Colonic mucosa (tissue), 4 donors: ENCODE measurements around the gene KYNU. TPM values are rescaled to one million over a fixed set of nuclear protein-coding genes. Genes with fewer than 3 reads are reported as not detected.
"Not testable (repeated sequence)": the region's sequence is repeated elsewhere in the genome, so short reads cannot be mapped to it uniquely, and the experiment has no call there.

Experiments
- DNase-seq: peaks from one replicate; pipeline ENCODE4 v3.0.0-alpha.2; 2020
- H3K27ac ChIP-seq: fragments of 200-600 bp; one replicate; pipeline ENCODE4 v1.8.0; 2021
- H3K27me3 ChIP-seq: fragments of 200-600 bp; one replicate; pipeline ENCODE4 v1.8.0; 2021
- H3K36me3 ChIP-seq: fragments of 200-600 bp; one replicate; pipeline ENCODE4 v1.8.0; 2021
- H3K4me1 ChIP-seq: fragments of 200-600 bp; one replicate; pipeline ENCODE4 v1.8.0; 2021; ENCODE audit warnings: mild to moderate bottlenecking
- H3K4me3 ChIP-seq: fragments of 200-600 bp; one replicate; pipeline ENCODE4 v1.8.0; 2021
- H3K9ac ChIP-seq, 2 donors: one replicate each; pipeline ENCODE4 v1.7.0; 2013; ENCODE audit warnings: control low read depth in 2 of 2, low read depth in 2 of 2, low read length in 2 of 2
- H3K9me3 ChIP-seq: fragments of 200-600 bp; one replicate; pipeline ENCODE4 v1.8.0; 2021
- CTCF ChIP-seq: fragments of 200-600 bp; IDR thresholded peaks from one replicate; pipeline ENCODE4 v1.8.0; 2022; ENCODE audit warnings: antibody characterized with exemption, mild to moderate bottlenecking
- intact Hi-C: fragments of 100-400 bp; cut with DNase I; formaldehyde crosslinking; loops from one replicate; pipeline ENCODE4 v1.14.1; 2022
- total RNA-seq, 2 donors: library from RNA; stranded (reverse); fragmentation: NEBNext Ultra II Directional in 1 of 2; extraction: Animal tissue kit (Norgen Biotek cat#: 25700) in 1 of 2; gene quantifications; one replicate each; pipeline ENCODE4 v1.2.1, GENCODE V29; 2021
- donor health status: healthy.
- donor health status: DM: no; HTN: no; CAD: no.
- donor health status: DM: no; HTN: no; CAD: no.

KYNU gene
- total RNA-seq, 2 donors from 2014 or later, result 0.64 to 2.8 TPM

DNA sequence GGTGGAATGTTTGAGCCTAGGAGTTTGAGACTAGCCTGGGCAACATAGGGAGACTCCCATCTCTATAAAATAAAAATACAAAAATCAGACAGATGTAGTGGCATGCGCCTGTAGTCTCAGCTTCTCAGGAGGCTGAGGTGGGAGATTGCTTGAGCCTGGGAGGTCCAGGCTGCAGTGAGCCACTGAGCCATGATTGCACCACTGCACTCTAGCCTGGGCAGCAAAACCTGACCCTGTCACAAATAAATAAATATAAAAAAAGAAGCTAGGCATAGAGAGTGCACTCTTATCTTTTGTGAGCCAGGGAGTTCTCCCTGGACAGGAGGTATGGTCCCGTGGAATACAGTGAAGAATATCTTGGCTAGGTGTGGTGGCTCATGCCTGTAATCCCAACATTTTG, 11.0 kb upstream of the KYNU start:
- H3K9ac ChIP-seq, result no peak overlapping the region
- no peaks in the 10 kb centered on the region for H3K9me3 ChIP-seq
- H3K4me1 ChIP-seq, result peaks cover 4% of the 10 kb centered on the region
- no peaks in the 10 kb centered on the region for H3K27me3 ChIP-seq
- no peak overlapping the region for H3K4me3 ChIP-seq
- no peak for DNase-seq
- intact Hi-C loops, result no loop called here
- H3K36me3 ChIP-seq, result no peaks in the 10 kb centered on the region
- no peak overlapping the region for H3K27ac ChIP-seq
- TF ChIP-seq CTCF, result no peak

DNA sequence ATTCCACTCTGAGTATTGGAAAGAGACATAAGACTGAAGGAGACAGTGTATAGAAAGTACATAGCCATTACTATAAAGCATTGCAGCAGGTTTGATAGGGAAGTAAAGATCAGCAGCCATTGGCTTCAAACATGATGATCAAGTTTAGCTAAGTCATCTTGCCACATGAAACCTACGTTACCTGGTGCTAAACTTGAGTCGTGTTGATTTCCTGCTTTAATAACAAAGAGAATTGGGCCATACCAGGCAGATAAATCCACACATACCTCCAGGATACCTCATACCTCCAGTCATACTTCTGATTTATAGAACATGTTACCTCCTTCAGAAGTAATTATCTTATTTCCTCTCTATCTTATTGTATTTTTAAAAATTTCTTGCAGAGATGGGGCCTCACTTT, 10.3 kb upstream of the KYNU start:
- Histone ChIP-seq H3K36me3 (no peaks in the 10 kb centered on the region), H3K4me1 (peaks cover 4% of the 10 kb centered on the region), H3K9ac (no peak overlapping the region), H3K9me3 (no peaks in the 10 kb centered on the region), H3K27me3 (no peaks in the 10 kb centered on the region), H3K4me3 (no peak overlapping the region), H3K27ac (no peak overlapping the region)
- intact Hi-C loops, result no loop called here
- no peak for DNase-seq
- no peak for TF ChIP-seq CTCF

- Histone ChIP-seq H3K27me3 (no peaks in the 10 kb centered on the region), H3K4me3 (no peak overlapping the region), H3K9ac (peak overlapping the region in 1 of 2 donors; percentile 19), H3K9me3 (no peaks in the 10 kb centered on the region), H3K4me1 (peaks cover 4% of the 10 kb centered on the region), H3K27ac (peak overlapping the region; percentile 38), H3K36me3 (no peaks in the 10 kb centered on the region)
- intact Hi-C loops, result no loop called here
- TF ChIP-seq CTCF, result no peak
- peak; percentile 86 for DNase-seq
Measured at GRCh38 chr2:142868229-142868762, 9.2 kb upstream of the KYNU start.

DNA sequence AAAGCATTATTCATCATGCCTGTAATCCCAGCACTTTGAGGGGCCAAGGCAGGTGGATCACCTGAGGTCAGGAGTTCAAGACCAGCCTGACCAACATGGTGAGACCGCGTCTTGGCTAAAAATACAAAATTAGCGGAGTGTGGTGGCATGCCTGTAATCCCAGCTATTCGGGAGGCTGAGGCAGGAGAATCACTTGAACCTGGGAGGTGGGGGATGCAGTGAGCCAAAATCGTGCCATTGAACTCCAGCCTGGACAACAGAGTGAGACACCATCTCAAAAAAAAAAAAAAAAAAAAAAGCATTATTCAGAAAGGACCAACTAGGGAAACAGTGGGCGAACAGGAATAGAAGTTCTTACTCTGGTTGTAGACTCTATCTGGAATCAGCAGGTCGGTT, 8.4 kb upstream of the KYNU start:
- peak overlapping the region; percentile 38 for H3K27ac ChIP-seq
- H3K36me3 ChIP-seq, DNase-seq, H3K4me1 ChIP-seq, H3K4me3 ChIP-seq, intact Hi-C loops, H3K27me3 ChIP-seq, H3K9ac ChIP-seq, H3K9me3 ChIP-seq: not testable (repeated sequence)

GRCh38 chr2:142869461-142870106, 7.9 kb upstream of the KYNU start:
- Histone ChIP-seq H3K27ac (peak overlapping the region; percentile 38), H3K9me3 (no peaks in the 10 kb centered on the region), H3K4me3 (no peak overlapping the region), H3K27me3 (no peaks in the 10 kb centered on the region), H3K9ac (no peak overlapping the region), H3K4me1 (peaks cover 4% of the 10 kb centered on the region), H3K36me3 (no peaks in the 10 kb centered on the region)
- no peak for DNase-seq
- no peak for TF ChIP-seq CTCF
- intact Hi-C loops, result no loop called here

DNA sequence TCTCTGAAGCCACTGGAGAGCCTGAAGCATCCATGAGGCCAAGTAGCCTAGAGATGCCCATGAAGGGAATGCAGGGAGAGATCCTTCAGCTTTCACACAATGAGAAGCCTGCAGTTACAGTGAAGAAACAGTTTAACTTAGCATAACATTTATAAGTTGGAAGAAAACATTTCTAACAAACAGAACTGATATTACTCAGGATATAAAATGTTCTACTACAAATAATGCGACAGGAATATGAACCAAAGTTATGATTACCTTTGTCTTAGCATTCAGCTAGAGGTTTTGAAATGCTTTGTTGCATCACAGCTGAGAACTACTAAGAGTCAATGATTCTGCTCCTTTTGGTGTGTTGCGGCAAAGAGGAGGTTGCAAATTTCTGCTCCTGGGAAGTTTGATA, 6.9 kb upstream of the KYNU start:
- Histone ChIP-seq H3K27ac (no peak overlapping the region), H3K4me1 (peaks cover 4% of the 10 kb centered on the region), H3K9me3 (no peaks in the 10 kb centered on the region), H3K4me3 (no peak overlapping the region), H3K9ac (no peak overlapping the region), H3K27me3 (no peaks in the 10 kb centered on the region), H3K36me3 (no peaks in the 10 kb centered on the region)
- TF ChIP-seq CTCF, result no peak
- no peak for DNase-seq
- intact Hi-C loops, result no loop called here
